H54 (cell line): ENCODE data around the gene CHRM2.
"Not testable (repeated sequence)": the region's sequence is repeated elsewhere in the genome, so short reads cannot be mapped to it uniquely, and the experiment has no call there.

ENCODE experiments used
- DNase-seq: peaks from one replicate; pipeline ENCODE4 v3.0.0; 2011; ENCODE audit warnings: low spot score, mixed read lengths; ENCODE audit not compliant: insufficient read length
- FAIRE-seq: peaks from 3 replicates; lab custom pipeline; 2011; peaks lifted over from hg19 to GRCh38; lab: Jason Lieb, UNC
- POLR2A ChIP-seq: IDR thresholded peaks from 2 replicates; pipeline ENCODE4 v1.6.1; 2011; ENCODE audit warnings: low read depth, mild to moderate bottlenecking, low read length

The CHRM2 gene

DNA sequence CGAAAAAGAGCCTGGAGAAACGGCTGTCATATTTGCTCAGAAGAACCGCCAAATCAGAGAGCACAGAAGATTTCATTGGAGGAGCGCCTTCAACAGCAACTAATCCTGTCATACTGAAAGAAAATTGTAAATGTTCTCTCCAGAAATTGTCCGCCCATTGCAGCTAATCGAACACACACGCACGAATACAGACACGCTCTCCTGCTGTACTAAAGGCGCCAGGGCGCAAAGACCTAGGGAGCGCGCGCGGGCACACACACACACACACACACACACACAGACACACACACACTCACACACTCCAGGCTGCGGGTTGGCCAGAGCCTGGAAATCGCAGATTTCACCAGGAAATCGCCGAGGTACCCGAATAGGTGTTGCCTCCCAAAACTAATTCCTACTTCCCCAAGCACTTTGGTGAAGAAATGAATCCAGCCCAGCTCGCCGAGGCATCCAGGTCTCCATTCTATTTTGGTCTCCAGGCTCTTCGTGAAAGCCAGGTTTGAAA is at the start of gene CHRM2:
TSS of gene CHRM2 (plus strand) at position 157 of the 505 bp plus-strand sequence. CDS start 146,214 bp downstream, outside the sequence.
- FAIRE-seq = no peak
- no peak for DNase-seq
- no peak for TF ChIP-seq POLR2A

DNA sequence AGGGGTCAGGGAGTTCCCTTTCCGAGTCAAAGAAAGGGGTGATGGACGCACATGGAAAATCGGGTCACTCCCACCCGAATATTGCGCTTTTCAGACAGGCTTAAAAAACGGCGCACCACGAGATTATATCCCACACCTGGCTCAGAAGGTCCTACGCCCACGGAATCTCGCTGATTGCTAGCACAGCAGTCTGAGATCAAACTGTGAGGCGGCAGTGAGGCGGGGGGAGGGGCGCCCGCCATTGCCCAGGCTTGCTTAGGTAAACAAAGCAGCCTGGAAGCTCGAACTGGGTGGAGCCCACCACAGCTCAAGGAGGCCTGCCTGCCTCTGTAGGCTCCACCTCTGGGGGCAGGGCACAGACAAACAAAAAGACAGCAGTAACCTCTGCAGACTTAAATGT is 37.1 kb upstream of the CHRM2 start:
- not testable (repeated sequence) for FAIRE-seq, DNase-seq

DNA sequence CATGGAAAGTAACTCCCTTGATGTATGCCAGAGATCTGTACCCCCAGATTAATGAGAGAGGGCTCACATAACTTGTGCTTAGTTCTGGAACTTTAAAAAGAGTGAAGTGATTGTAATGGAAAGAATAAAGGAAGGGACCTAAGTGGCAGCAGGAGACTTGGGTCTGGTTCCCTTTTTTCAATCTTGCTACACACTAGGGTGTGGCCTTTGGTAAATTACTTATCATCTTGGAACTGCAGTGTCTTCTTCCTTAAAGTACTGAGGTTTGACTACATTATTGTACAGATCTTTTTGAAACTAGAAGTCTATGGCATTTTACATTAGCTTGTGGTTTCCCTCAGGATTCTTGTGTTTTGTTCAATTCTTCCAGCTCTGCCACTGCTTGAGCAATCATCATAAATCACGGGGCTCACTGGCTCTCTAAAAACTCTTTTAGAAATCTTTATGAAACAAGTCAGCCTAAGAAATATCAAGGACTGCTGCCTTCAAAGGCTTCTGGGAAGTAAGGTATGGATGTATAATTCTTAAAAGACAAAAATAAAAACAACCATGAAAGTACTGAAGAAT is 22.5 kb upstream of the CHRM2 start:
- FAIRE-seq = no peak
- no peak for DNase-seq
- TF ChIP-seq POLR2A = no peak

DNA sequence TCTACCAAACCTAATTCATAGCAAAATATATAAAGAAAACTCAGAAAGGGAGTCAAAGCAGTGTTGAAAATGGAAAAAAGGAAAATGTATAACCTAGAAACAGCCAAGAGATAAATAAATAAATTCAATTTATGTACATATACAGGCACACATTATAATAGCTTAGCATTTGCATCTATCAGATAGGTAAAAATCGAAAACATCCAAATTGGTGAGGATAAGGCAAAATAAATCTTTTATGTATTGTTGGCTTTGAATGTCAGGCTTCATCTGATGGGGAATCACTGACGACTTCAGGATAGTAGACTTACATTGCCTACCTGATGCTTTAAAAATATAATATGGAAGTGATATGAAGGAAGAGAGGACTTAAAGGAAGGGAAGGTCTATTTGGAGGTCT is 20.6 kb upstream of the CHRM2 start:
- DNase-seq (no peak), FAIRE-seq (no peak)
- no peak for TF ChIP-seq POLR2A

DNA sequence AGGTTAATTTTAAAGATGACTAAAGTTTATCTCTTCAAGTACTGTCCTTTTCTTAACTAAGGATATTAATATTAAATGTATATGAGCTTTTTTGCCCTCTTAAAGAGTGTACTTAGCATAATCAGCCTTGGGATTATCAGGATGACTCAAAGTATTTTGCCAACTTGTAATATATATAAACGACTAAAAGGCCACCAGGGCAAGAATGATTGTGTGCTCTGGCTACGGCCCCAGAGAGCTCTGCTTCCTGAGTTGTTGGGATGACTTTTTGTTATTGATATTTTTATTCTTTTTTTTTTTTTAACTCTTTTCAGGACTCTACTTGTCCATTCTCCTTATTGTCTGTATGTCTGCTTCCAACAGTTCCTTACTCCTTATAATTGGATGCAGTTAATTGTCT is 14.8 kb upstream of the CHRM2 start:
- TF ChIP-seq POLR2A = no peak
- no peak for DNase-seq
- FAIRE-seq = no peak

DNA sequence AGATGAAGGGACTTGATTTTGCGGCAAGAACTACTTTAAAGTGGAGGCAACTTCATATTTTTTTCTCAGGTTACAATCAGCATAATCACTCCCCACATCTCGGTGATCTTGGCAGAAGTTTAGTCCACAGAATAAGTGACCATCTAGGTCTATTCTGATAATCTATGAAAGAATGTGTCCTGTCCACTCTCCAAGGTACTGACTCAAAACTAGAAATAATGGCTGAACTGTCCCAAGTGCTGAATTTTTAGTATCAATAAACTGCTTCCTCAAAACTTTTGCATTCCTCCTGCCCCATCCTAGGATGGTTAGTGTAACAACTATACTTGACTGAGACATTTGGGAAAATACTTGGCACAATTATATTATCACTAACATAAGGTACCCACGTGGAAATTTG is 10.9 kb upstream of the CHRM2 start:
- no peak for FAIRE-seq
- TF ChIP-seq POLR2A = no peak
- no peak for DNase-seq

DNA sequence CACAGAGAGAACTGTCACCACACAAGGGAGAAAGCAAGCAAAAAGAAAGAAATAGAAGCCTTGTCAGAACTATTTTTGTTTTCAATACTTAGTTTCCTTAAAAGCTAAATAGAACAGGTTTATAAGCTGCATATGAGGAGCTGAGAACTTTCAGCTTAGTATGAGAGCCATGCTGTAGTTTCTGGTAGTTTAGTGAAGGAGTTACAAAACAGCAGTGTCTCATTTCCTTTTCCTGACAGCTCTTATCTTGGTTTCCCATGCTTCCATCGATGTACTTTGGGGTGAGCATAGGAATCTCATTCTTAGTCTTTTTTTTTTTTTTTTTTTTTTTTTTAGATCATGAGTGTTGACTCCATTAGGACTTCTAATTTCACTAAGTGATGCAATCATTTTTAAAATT is 8.6 kb upstream of the CHRM2 start:
- FAIRE-seq = no peak
- TF ChIP-seq POLR2A = no peak
- DNase-seq = no peak

DNA sequence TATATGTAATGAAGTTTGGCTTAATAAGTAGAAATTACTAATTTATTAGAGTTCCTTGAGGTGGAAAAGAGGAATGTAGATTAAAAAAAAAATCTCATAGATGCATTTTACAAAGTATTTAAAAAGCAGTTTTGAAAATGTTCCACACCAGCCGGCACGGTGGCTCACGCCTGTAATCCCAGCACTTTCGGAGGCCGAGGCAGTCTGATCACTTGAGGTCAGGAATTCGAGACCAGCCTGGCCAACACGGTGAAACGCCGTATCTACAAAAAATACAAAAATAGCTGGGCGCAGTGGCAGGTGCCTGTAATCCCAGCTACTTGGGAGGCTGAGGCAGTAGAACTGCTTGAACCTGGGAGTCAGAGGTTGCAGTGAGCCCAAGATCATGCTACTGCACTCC is 3.2 kb upstream of the CHRM2 start:
- FAIRE-seq (no peak), DNase-seq (no peak)
- no peak for TF ChIP-seq POLR2A

DNA sequence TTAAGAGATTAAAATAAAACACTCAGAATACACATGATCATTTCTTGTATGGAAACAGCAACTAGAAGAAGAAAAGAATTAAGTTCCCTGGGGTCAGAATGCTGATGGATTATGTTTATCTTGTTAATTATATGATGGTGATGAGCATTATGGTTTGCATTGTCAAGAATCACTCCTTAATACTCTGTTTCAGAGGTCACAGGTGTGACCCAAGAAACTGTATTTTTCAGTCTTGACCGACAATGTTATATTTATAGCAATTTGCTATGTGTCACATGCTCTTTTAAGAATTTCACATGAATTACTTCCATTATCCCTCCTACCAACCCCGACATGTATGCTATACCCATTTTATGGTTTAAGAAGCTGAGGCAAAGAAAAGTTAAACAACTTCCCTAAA is 2.7 kb upstream of the CHRM2 start:
- TF ChIP-seq POLR2A = no peak
- DNase-seq (no peak), FAIRE-seq (no peak)

DNA sequence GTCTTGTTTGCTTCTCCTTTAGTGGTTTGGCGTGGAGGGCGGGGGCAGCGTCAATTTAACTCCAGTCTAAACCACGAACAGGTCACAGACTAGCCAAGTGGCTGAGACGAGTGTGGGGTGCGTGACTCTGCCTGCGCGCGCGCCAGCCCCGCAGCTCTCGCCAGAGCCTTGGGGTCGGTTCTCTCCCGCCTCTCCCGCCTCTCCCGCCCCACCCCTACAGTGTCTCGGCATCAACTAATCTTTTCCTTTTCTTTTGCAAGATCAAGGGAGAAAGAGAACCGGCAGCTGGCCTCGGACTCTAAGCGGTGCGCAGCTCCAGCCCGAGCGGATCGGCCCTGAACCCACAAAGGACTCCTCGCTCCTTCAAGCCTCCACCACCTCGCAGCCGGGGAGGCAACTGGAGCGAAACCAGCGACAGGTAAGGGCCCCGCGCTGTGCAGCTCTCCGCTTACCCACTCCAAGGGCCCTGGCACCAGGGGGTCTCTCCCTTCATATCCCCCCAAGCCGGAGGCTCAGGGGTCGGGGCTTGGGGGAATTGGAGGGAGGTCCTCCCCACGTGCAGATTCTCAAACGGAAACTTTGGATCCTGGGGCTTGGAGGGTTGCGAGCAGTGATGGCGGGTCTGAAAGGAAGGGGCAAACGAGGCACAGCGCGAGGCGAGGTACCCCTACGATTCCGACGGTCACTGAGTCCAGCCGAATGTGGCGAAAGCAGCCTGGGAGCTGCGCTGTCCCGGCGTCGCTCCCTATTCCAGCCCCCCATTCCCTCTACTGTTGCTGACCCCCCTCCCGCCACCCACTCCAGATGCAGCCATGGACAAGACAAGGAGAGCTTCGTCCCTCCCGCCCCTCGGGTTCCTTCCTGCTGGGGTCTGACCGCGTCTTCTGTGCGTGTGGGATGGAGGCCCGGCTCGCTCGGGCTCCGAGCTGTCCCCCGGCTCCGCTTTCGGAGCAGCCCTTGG is 829 bp downstream of the CHRM2 start:
- no peak for TF ChIP-seq POLR2A
- FAIRE-seq (no peak), DNase-seq (no peak)

DNA sequence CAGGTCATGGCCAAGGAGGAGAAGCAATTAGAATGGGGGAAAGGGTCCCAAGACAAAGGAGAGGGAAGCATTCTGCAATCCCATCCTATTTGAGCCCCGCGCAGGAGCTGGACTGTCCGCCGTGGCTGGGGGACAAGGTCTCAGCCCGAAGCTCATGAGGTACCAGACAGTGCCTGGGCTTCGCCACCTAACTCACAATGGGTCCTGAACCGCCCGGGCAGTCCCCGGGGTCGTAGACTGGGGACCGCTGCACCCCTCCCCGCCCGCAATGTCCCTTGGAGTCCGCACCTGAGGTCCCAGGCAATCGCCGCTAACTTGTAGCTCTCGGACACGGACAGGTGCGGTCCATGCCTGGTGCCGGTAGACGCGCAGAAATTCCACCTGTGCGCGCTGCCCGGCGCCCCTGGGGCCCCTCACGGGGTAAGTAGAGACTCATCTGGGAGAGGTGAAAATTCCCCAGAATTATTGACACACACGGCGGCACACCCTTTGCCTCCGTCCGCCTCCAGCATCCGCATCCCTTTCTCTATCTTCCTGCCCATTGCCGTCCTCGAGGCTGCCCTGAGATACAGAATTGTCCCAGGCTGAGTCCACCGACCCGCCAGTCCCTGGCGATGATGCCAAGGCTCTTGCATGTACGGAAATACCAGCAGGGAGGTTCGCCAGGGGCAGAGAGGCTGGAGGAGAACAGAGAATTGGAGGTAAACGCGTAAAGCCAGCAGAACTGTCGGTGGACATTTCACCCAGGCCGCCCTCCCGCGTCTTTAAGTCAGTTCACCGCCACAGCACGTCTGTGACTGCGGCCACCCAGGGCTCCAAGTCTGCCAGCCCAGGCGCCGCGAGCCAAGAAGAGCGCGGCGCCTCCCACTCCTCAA is 1.8 kb downstream of the CHRM2 start:
- DNase-seq (no peak), FAIRE-seq (no peak)
- no peak for TF ChIP-seq POLR2A

DNA sequence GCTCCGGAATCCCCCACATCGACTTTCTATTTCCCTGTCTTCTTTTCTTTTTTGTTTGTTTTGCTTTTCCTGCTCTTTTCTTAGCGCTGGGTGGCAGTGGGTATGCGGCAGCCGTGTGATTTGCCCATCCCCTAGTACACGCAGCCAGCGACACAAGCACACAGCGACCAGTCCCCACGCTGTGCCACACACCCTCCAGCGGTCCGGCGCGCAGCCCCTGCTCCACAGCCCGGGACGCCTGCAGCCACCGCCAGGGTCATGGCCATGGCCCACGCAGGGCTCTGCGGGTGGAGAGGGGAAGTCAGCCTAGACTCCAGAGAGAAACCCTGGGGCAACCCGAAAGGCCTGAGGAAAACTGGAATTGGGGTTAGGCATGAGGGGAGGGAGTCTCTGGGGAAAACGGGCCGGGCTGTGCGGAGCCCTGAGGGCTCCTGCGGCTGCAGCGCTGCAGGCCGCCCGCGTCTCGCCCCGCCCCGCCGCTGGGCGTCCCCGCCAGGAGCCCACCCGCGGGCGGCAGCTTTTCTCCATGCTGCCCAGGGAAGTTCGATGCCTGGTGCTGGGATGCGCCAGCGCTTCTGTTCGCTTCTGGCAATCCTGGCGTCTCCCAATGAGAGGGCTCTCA is 2.5 kb downstream of the CHRM2 start:
- TF ChIP-seq POLR2A = no peak
- DNase-seq (no peak), FAIRE-seq (no peak)

DNA sequence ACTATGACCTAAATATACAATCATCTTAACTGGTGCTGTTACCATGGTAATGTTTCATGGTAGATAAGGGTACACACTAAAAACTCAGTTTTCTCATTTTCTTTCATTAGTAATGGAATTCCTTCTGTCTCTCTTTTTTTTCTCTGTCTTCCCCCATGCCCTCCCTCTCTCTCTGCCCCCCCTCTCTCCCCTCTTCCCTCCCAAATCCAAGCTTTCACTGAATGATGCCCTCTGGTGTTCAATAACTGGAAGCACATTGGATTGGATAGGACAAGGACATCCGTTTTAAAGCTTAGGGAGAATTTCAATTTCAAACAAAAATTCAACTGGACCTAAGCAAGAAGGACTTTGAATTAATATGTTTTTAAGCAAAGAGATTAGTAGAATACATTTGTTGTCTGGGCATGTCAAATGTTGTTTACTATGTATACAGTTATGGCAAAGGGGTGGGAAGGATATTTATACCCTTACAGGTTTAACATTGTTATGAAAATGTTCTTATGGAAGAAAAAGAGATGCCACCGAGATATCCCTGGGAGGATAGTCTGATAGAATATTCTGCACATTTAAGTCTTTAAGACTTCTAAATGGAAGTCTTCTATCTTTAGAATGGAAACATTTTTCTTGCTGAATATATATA is 6.1 kb downstream of the CHRM2 start:
- DNase-seq = no peak
- no peak for TF ChIP-seq POLR2A
- no peak for FAIRE-seq
